ENCODE results near the gene C9.

GRCh38 chr5:39256477-39257235 is 107.6 kb downstream of the C9 start:
- no peak for TF ChIP-seq CTCF (IDR thresholded peaks at IDR 0.05)
- no peak for TF ChIP-seq POLR2A (IDR thresholded peaks at IDR 0.05)
